ENCODE measurements around the gene CORO1C. TPM values are rescaled to one million over a fixed set of nuclear protein-coding genes. Genes with fewer than 3 reads are reported as not detected.

The CORO1C gene
- total and polyA plus RNA-seq, 9 of the 15 experiments (the other 6 are each of a cell fraction or from before 2014, with no cell fraction given), result 55.2 to 280 (median 150) TPM

DNA sequence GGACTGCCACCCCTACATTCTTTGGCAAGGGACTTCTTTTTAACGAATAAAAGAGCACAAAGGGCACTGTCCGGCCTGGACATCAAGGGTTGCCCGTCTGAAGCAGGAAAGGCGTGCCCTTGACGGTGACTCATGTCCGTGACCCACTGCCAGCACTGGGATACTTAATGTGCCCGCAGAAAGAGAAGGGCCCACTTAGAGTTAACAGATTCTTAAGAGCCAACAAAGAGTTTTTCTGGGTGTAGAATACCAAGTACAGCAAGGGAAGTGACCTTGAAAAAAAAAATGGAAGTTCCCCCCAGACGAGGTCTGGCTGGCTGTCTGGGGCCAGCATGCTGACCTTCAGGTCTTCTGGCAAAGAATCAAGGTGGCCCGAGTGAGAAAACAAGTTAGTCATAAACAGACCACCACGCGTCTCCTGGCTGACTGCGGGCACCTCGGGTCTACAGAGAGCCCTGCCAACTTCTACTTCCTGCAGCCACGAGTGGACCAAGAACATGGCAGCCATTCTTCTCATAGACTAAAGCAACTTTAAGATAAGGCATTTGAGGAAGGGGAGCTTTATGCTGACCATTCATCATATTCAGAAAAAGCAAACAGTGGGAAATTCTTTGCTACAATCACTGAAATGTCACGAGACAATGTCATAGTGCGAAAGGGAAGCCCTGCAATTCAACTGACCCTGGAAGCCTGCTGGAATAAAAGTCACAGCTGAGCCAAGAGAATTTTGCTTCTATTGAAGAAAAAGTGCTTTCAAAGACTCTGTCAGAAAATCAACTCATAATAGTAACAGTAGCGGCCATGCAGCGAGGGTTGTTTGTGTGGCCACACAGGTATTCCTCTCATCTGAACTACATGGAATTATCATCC is 87.1 kb downstream of the CORO1C start:
- Histone ChIP-seq H3K9me3 (replicated peaks; ENCODE audit: control insufficient read depth, insufficient read depth, low read depth, low read length) (no peaks in the 10 kb centered on the region), H4K20me1 (replicated peaks; ENCODE audit: control insufficient read depth, insufficient read depth, low read length) (0 out of 2 replicates have a peak, but pooled peaks cover 3% of the 10 kb centered on the region), H3K4me1 (replicated peaks in 1 of 2; ENCODE audit: control insufficient read depth in 2 of 2, insufficient read depth in 2 of 2, low read length in 2 of 2) (peaks cover 14 to 21% of the 10 kb centered on the region in 2 experiments), H3K4me2 (ENCODE audit: insufficient read depth, low read length) (no peak overlapping the region), H3K4me3 (no peak overlapping the region), H3K9me1 (ENCODE audit: control insufficient read depth, insufficient read depth, low read length) (no peaks in the 10 kb centered on the region), H3K36me3 (ENCODE audit: control insufficient read depth, insufficient read depth, low read length) (peaks cover 57% of the 10 kb centered on the region), H3K79me2 (ENCODE audit: control insufficient read depth, insufficient read depth, low read length) (no peaks in the 10 kb centered on the region), H3K9ac (ENCODE audit: insufficient read depth in 1 of 2, low read depth in 2 of 2, low read length in 2 of 2) (no peak overlapping the region), H3K27me3 (ENCODE audit: control insufficient read depth in 2 of 2, insufficient read depth in 2 of 2, low read length in 2 of 2) (no peaks in the 10 kb centered on the region), H3K27ac (ENCODE audit: extremely low read depth, low read depth, low read length) (no peak overlapping the region), H2AFZ (ENCODE audit: low read depth, low read length) (no peak overlapping the region)
- no TSS peak for BruUV-seq (replicated peaks)
- intact Hi-C loops (cut with micrococcal nuclease) (no loop called here), in situ Hi-C loops (cut with MboI) (no loop called here)
- no peak for ATAC-seq
- no peak for FAIRE-seq
- 86% methylated on average over 18 of the region's 18 CpGs for WGBS (ENCODE audit: insufficient coverage, low coverage, missing lambda C conversion rate)
- no peak for DNase-seq (ENCODE audit: extremely low read depth in 1 of 4, low spot score in 3 of 4)
- POLR2A ChIA-PET, result interaction anchor here (0.6 to 1.0 kb wide), 3 partner anchors 13 to 160 kb away, joined by 3 to 4 read pairs (median 3); no protein-coding TSS in a partner anchor
- TF ChIP-seq POLR2AphosphoS2 (IDR thresholded peaks at IDR 0.05; ENCODE audit: low read length), result 0 out of 2 replicates have a peak, but pooled peaks have one; percentile 23
- no peak for TF ChIP-seq ZNF785 (CRISPR knock-in tag; IDR thresholded peaks at IDR 0.05)
- TF ChIP-seq POLR2A (conservative IDR thresholded peaks at IDR 0.05), result 0 out of 2 replicates have a peak, but pooled peaks have one; percentile 9
- CTCF ChIA-PET (ENCODE audit: low intra/inter-chr PET ratio), result no interaction called here

DNA sequence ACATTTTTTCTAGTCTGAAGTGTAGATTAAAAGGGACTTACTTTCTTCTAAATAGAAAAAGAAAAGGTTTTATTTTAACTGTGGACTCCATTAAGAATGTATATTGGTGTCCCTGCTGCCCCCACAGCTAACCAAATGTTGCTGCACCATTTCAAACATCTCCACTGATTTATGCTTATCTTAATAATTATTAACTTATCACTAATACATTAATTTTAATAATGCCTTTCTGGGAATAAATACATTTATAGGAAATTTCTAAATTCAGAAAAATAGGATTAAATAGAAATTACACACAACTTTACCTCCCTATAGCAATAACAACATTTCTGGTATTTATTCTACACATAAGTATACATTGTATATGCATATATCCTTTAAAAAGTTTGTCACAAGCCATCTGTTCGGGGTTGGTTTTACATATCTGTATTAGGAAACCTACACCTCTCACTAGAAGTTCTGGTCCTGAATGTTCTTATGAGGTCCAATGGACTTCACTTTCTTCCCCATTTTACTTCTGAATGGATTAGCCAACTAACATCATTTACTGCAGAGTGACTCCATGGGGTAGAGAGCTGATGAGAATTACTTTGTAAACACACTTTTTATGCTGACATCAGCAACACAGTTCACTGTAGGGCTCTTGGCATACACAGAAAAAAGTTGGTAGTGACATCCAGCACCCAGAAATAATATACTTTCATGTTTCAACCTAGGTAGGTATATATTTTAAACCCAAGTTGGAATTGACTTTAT is 88.2 kb downstream of the CORO1C start:
- CTCF ChIA-PET (ENCODE audit: low intra/inter-chr PET ratio), result no interaction called here
- no peak overlapping the region for H3K9ac ChIP-seq (ENCODE audit: insufficient read depth in 1 of 2, low read depth in 2 of 2, low read length in 2 of 2)
- WGBS (ENCODE audit: insufficient coverage, low coverage, missing lambda C conversion rate), result 75% methylated on average over 1 of the region's 1 CpG
- TF ChIP-seq RBM17 (IDR thresholded peaks at IDR 0.05; ENCODE audit: borderline replicate concordance, low read depth, low read length) (no peak), MAFF (IDR thresholded peaks at IDR 0.05; ENCODE audit: low read length) (peak; percentile 96), C11orf30 (IDR thresholded peaks at IDR 0.05; ENCODE audit: low read depth) (peak; percentile 93), ZNF316 (IDR thresholded peaks at IDR 0.05) (peak; percentile 94), DACH1 (IDR thresholded peaks at IDR 0.05; ENCODE audit: partially characterized antibody) (peak; percentile 94), SOX6 (IDR thresholded peaks at IDR 0.05) (no peak), POLR2H (tag; IDR thresholded peaks at IDR 0.05; ENCODE audit: low read depth) (0 out of 2 replicates have a peak, but pooled peaks have one; percentile 35), ZNF57 (CRISPR knock-in tag; IDR thresholded peaks at IDR 0.05) (no peak), NFE2L1 (tag; IDR thresholded peaks at IDR 0.05; ENCODE audit: borderline replicate concordance, low read depth) (no peak), MAFG (tag; conservative IDR thresholded peaks at IDR 0.05) (peak; percentile 92), ILF3 (IDR thresholded peaks at IDR 0.05; ENCODE audit: borderline replicate concordance) (no peak), FIP1L1 (IDR thresholded peaks at IDR 0.05; ENCODE audit: low read depth, low read length, poor library complexity, severe bottlenecking) (no peak)

More for the DNA sequence above, 88.2 kb downstream of the CORO1C start:
- H3K9me1 ChIP-seq (ENCODE audit: control insufficient read depth, insufficient read depth, low read length), result no peaks in the 10 kb centered on the region
- H3K4me2 ChIP-seq (ENCODE audit: insufficient read depth, low read length), result no peak overlapping the region
- in situ Hi-C loops (cut with MboI) (no loop called here), intact Hi-C loops (cut with micrococcal nuclease) (no loop called here)
- H3K4me3 ChIP-seq, result no peak overlapping the region
- H4K20me1 ChIP-seq (replicated peaks; ENCODE audit: control insufficient read depth, insufficient read depth, low read length), result 0 out of 2 replicates have a peak, but pooled peaks cover 3% of the 10 kb centered on the region
- peaks cover 46% of the 10 kb centered on the region for H3K36me3 ChIP-seq (ENCODE audit: control insufficient read depth, insufficient read depth, low read length)
- no TSS peak for BruUV-seq (replicated peaks)
- no peak for DNase-seq (ENCODE audit: extremely low read depth in 1 of 4, low spot score in 3 of 4)
- no peaks in the 10 kb centered on the region for H3K9me3 ChIP-seq (replicated peaks; ENCODE audit: control insufficient read depth, insufficient read depth, low read depth, low read length)
- H3K79me2 ChIP-seq (ENCODE audit: control insufficient read depth, insufficient read depth, low read length), result no peaks in the 10 kb centered on the region
- no peaks in the 10 kb centered on the region for H3K27me3 ChIP-seq (ENCODE audit: control insufficient read depth in 2 of 2, insufficient read depth in 2 of 2, low read length in 2 of 2)
- no peak for ATAC-seq
- peak; percentile 56 for FAIRE-seq
- no peak overlapping the region for H2AFZ ChIP-seq (ENCODE audit: low read depth, low read length)
- peaks cover 14 to 21% of the 10 kb centered on the region in 2 experiments for H3K4me1 ChIP-seq (replicated peaks in 1 of 2; ENCODE audit: control insufficient read depth in 2 of 2, insufficient read depth in 2 of 2, low read length in 2 of 2)
- POLR2A ChIA-PET, result interaction anchor here (0.6 to 4.6 kb wide), 2 partner anchors 13 to 17 kb away, joined by 3 to 69 read pairs; no protein-coding TSS in a partner anchor
- no peak overlapping the region for H3K27ac ChIP-seq (ENCODE audit: extremely low read depth, low read depth, low read length)
